Prostate gland (tissue), 2 donors: Measurements from ENCODE around the gene TPP1.

Experiments used
- POLR2A ChIP-seq: fragments of 450-650 bp; IDR thresholded peaks from one replicate; pipeline ENCODE4 v1.6.1; 2016; ENCODE audit warnings: antibody characterized with exemption, mild to moderate bottlenecking
- TF ChIP-seq, protein P1 (sequence below), 4 experiments: fragments of 200-600 bp in 2 of 4; fragments of 450-650 bp in 2 of 4; sonication (generic) in 2 of 4; IDR thresholded peaks; 1 replicate in 3 of 4; 2 replicates in 1 of 4; pipeline ENCODE4 v1.5.1; 2016 to 2019; ENCODE audit warnings: antibody characterized with exemption in 4 of 4, mild to moderate bottlenecking in 2 of 4, moderate library complexity in 2 of 4

DNA sequence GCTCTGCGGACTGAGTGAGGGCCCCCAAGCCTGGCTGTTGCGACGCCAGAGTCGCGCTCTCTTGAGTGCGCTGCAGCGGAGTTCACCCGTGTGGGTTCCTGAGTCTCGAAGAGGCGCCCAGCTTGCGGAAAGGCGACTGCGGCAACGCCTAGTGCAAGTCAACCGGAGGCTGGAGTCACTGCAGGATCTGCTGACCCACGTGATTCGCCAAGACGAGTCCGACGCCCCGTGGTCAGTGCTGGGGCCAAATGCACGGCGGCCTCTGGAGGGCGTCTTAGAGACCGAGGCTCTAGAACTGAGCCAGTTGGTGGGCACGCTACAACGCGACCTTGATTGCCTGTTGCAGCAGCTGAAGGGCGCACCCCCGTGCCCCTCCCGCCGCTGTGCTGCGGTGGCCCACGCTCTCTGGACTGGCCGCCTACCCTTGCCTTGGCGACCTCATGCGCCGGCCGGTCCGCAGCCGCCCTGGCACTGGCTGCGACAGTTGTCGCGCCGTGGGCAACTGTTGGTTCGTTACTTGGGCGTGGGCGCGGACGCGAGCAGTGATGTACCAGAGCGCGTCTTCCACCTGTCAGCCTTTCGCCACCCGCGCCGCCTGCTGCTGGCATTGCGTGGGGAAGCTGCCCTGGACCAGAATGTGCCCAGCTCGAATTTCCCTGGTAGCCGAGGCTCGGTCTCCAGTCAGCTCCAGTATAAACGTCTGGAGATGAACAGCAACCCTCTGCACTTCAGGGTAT is 48.4 kb downstream of the TPP1 start:
- TF ChIP-seq POLR2A: no peak
- TF ChIP-seq, protein P1, sequence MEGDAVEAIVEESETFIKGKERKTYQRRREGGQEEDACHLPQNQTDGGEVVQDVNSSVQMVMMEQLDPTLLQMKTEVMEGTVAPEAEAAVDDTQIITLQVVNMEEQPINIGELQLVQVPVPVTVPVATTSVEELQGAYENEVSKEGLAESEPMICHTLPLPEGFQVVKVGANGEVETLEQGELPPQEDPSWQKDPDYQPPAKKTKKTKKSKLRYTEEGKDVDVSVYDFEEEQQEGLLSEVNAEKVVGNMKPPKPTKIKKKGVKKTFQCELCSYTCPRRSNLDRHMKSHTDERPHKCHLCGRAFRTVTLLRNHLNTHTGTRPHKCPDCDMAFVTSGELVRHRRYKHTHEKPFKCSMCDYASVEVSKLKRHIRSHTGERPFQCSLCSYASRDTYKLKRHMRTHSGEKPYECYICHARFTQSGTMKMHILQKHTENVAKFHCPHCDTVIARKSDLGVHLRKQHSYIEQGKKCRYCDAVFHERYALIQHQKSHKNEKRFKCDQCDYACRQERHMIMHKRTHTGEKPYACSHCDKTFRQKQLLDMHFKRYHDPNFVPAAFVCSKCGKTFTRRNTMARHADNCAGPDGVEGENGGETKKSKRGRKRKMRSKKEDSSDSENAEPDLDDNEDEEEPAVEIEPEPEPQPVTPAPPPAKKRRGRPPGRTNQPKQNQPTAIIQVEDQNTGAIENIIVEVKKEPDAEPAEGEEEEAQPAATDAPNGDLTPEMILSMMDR (IDR thresholded peaks at IDR 0.05): no peak
